H1 (cell line): Measurements from ENCODE around the gene UBE2E2.

ENCODE experiments used
- ATF3 ChIP-seq: IDR thresholded peaks from 2 replicates; pipeline ENCODE4 v1.6.1; 2011; ENCODE audit warnings: low read depth, mild to moderate bottlenecking, low read length; ENCODE audit not compliant: insufficient read depth
- CTCF ChIP-seq, 3 experiments: IDR thresholded peaks; 1 replicate in 2 of 3; 2 replicates in 1 of 3; pipeline versions ENCODE4 v1.5.1 to v1.6.1; 2011; ENCODE audit warnings: low read length in 3 of 3, mild to moderate bottlenecking in 3 of 3, inconsistent platforms in 2 of 3, low read depth in 1 of 3, moderate library complexity in 1 of 3; ENCODE audit not compliant: insufficient read depth in 1 of 3; ENCODE audit errors: control extremely low read depth in 1 of 3
- EGR1 ChIP-seq: IDR thresholded peaks from 2 replicates; pipeline ENCODE4 v1.6.1; 2011; ENCODE audit warnings: low read depth, low read length, borderline replicate concordance
- EZH2 ChIP-seq: fragments of 200-600 bp; sonication (generic); IDR thresholded peaks from 2 replicates; pipeline ENCODE4 v1.7.1; 2012; ENCODE audit warnings: low read depth, mild to moderate bottlenecking, moderate library complexity, low read length, inconsistent platforms; ENCODE audit not compliant: severe bottlenecking
- MAFK ChIP-seq: IDR thresholded peaks from 2 replicates; pipeline ENCODE4 v1.6.1; 2012; ENCODE audit warnings: low read depth, mild to moderate bottlenecking, improper control_type of control experiment, low read length
- PHF8 ChIP-seq: fragments of 200-600 bp; sonication (generic); conservative IDR thresholded peaks from 2 replicates; pipeline ENCODE4 v1.7.1; 2012; ENCODE audit warnings: low read depth, mild to moderate bottlenecking, inconsistent platforms, low read length, moderate library complexity
- POLR2A ChIP-seq, 2 experiments: IDR thresholded peaks; 1 replicate in 1 of 2; 2 replicates in 1 of 2; pipeline ENCODE4 v1.6.1; 2011; ENCODE audit warnings: low read depth in 2 of 2, low read length in 2 of 2, mild to moderate bottlenecking in 2 of 2; ENCODE audit errors: control extremely low read depth in 1 of 2
- RFX5 ChIP-seq: IDR thresholded peaks from 2 replicates; pipeline ENCODE4 v1.6.1; 2011; ENCODE audit warnings: low read depth, low read length, improper control_type of control experiment, borderline replicate concordance
- SAP30 ChIP-seq: fragments of 300-600 bp; sonication (generic); IDR thresholded peaks from 2 replicates; pipeline ENCODE4 v1.7.1; 2012; ENCODE audit warnings: low read length, moderate library complexity, mild to moderate bottlenecking, inconsistent platforms; ENCODE audit not compliant: insufficient read depth, insufficient replicate concordance
- TAF1 ChIP-seq: IDR thresholded peaks from 2 replicates; pipeline ENCODE4 v1.6.1; 2011; ENCODE audit warnings: mild to moderate bottlenecking, low read depth, low read length
- TEAD4 ChIP-seq: IDR thresholded peaks from 2 replicates; pipeline ENCODE4 v1.6.1; 2012; ENCODE audit warnings: low read depth, low read length, inconsistent platforms, mixed read lengths
- YY1 ChIP-seq: IDR thresholded peaks from 2 replicates; pipeline ENCODE4 v1.6.1; 2011; ENCODE audit warnings: low read depth, mild to moderate bottlenecking, low read length
- ZNF274 ChIP-seq: IDR thresholded peaks from 2 replicates; pipeline ENCODE4 v1.7.0; 2012; ENCODE audit warnings: low read length, borderline replicate concordance; ENCODE audit errors: extremely low read depth

GRCh38 chr3:23390989-23391553, 187.9 kb downstream of the UBE2E2 start:
- no peak for TF ChIP-seq RFX5
- TF ChIP-seq TAF1 = no peak
- no peak for TF ChIP-seq EZH2
- TF ChIP-seq TEAD4 = no peak
- TF ChIP-seq SAP30 = no peak
- no peak for TF ChIP-seq CTCF (IDR thresholded peaks at IDR 0.05; ENCODE audit: control extremely low read depth in 1 of 3, insufficient read depth in 1 of 3, low read depth in 1 of 3, low read length in 3 of 3)
- TF ChIP-seq MAFK = no peak
- no peak for TF ChIP-seq PHF8
- TF ChIP-seq POLR2A (IDR thresholded peaks at IDR 0.05; ENCODE audit: control extremely low read depth in 1 of 2, low read depth in 2 of 2, low read length in 2 of 2) = no peak
- TF ChIP-seq EGR1 = no peak
- TF ChIP-seq ZNF274 = no peak
- TF ChIP-seq YY1 = no peak
- no peak for TF ChIP-seq ATF3
